GM18951 (cell line): ENCODE measurements around the gene MPPED2.

ENCODE experiments used
- POLR2A ChIP-seq: IDR thresholded peaks from 4 replicates; pipeline ENCODE4 v1.6.1; 2011; ENCODE audit warnings: mild to moderate bottlenecking; ENCODE audit not compliant: insufficient read length, insufficient read depth; ENCODE audit errors: extremely low read depth
- in situ Hi-C: fragments of 300-500 bp; cut with MboI; formaldehyde crosslinking; loops from one replicate; pipeline ENCODE4 v1.12.0; 2022; ENCODE audit warnings: low sequenced_read_pairs, mixed read lengths, inconsistent platforms; ENCODE audit not compliant: unreplicated experiment

MPPED2 gene

GRCh38 chr11:30535818-30536217 is 50.3 kb downstream of the MPPED2 start:
- TF ChIP-seq POLR2A, result no peak
- in situ Hi-C loops, result no loop called here

- in situ Hi-C loops, result no loop called here
- TF ChIP-seq POLR2A, result no peak
Observed at GRCh38 chr11:30533445-30533947, 52.7 kb downstream of the MPPED2 start.

- no peak for TF ChIP-seq POLR2A
Observed at GRCh38 chr11:30527566-30527965, 58.6 kb downstream of the MPPED2 start.

GRCh38 chr11:30526558-30526957 is 59.6 kb downstream of the MPPED2 start:
- in situ Hi-C loops, result no loop called here
- no peak for TF ChIP-seq POLR2A

More at GRCh38 chr11:30527566-30527965, 58.6 kb downstream of the MPPED2 start:
- in situ Hi-C loops, result no loop called here

- TF ChIP-seq POLR2A, result no peak
Observed at GRCh38 chr11:30522536-30523243, 63.5 kb downstream of the MPPED2 start.

DNA sequence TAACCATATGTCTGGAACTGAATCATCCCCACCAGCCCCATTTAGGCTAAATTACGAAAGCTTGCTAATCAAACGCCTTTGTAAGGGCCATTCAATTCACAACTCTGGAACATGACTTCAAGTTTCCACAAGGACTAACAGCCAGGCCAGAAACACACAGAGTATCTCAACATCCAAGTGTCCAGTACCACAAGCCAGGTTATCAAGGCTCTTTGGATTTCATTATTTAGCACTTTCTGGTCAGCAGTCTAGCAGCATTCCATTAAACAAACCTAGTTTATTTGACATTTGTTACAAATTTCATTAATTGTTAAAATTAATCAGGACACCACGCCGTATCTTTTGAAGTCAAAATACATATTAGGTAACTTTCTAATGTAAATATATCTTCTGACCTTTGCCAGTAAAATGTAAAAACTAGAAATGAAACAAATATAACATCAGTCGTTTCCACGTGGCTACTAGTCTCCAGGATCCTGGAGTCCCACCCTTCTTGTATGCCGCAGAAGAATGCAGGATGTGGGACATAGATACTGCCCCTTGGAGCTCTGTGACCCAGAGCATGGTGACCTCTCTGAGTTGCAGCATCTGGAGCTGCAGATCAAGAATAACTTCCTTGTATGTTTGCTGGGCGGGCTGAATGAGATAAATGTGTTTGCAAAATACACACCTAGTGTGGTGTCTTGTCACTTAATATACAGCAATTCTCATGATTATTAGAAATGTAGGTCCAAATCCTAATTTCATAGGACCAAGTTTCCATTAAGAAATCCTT is 64.7 kb downstream of the MPPED2 start:
- in situ Hi-C loops, result no loop called here
- no peak for TF ChIP-seq POLR2A

More at GRCh38 chr11:30522536-30523243, 63.5 kb downstream of the MPPED2 start:
- in situ Hi-C loops, result no loop called here

DNA sequence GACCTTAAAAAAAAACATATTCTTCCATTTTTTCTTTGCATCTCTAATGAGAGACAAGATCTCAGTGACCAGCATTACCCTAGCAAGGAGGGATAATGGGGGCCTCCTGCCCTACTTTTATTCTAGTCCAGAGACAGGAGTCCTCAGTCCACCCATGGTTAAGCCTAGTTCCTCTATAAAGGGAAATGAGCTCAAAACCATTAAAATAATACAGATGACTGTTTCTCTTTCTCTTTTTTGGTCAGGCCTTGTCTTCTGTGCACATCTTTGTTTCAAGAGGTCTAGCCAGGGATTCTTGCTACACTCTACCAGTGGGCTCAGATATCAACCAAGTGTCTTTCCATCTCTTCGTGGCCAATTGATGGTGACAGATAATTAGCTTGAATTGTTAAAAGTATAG is 73.1 kb downstream of the MPPED2 start:
- TF ChIP-seq POLR2A, result no peak
- in situ Hi-C loops, result no loop called here

GRCh38 chr11:30511408-30511807 is 74.7 kb downstream of the MPPED2 start:
- no peak for TF ChIP-seq POLR2A
- in situ Hi-C loops, result no loop called here

DNA sequence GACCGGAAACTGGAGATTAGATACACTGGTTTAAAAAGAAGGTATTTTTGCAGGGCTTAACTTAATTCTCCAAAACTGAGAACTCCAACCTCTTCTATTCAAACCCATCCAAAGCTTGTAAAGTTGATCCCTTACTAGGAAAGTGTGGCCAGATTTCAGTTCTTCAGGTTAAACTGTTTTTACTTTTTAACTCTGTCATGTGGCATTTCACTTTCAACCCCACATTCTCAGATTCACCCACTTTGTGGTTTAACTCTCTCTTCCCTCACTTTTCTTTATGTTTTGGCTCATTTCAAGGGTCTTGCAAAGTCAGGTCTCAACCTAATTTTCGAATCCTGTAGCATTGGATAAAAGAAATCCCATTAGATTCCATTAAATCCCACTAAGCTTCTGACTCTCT is 75.4 kb downstream of the MPPED2 start:
- in situ Hi-C loops, result no loop called here

DNA sequence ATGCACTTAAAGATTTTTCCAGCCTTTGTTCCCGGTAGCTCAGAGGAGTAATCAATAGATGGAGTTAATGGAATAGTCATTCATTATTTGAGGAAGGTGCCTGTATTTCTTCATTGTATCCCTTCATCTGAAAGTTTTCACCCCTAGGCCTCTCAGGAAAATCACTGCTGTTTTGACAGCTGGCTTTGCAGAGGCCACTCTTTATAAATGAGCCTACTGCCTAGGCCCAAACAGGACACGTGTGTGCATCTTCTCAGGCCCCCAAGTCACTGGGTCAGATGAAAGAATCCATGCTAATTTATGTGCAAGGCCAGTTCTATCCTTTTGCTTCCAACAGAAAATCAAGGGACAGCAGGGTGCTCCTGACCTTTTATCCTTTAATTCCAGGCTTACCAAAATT is 76.8 kb downstream of the MPPED2 start:
- no peak for TF ChIP-seq POLR2A
- in situ Hi-C loops, result no loop called here

More for the DNA sequence above, 75.4 kb downstream of the MPPED2 start:
- TF ChIP-seq POLR2A, result no peak

GRCh38 chr11:30508594-30508993 is 77.6 kb downstream of the MPPED2 start:
- in situ Hi-C loops, result no loop called here
- TF ChIP-seq POLR2A, result no peak

GRCh38 chr11:30505603-30506002 is 80.5 kb downstream of the MPPED2 start:
- no peak for TF ChIP-seq POLR2A
- in situ Hi-C loops, result no loop called here

- TF ChIP-seq POLR2A, result no peak
- in situ Hi-C loops, result no loop called here
Observed at GRCh38 chr11:30504468-30504867, 81.7 kb downstream of the MPPED2 start.

DNA sequence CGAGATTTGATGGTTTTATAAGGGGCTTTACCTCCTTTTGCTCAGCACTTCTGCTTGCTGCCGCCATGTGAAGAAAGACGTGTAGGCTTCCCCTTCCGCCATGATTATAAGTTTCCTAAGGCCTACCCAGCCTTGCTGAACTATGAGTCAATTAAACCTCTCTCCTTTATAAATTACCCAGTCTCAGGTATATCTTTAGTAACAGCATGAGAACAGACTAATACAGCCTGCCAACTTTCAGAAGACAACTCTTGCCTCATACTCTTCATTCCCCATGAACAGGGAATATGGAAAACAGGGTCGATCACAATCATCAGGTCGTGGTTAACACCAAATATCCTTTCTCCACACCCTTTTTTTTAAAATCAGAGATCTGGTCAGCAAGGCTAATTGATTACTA is 83.0 kb downstream of the MPPED2 start:
- TF ChIP-seq POLR2A, result no peak
- in situ Hi-C loops, result no loop called here
